ENCODE measurements around the gene PLEKHD1.
"Not testable (repeated sequence)": the region's sequence is repeated elsewhere in the genome, so short reads cannot be mapped to it uniquely, and the experiment has no call there.

Gene PLEKHD1

DNA sequence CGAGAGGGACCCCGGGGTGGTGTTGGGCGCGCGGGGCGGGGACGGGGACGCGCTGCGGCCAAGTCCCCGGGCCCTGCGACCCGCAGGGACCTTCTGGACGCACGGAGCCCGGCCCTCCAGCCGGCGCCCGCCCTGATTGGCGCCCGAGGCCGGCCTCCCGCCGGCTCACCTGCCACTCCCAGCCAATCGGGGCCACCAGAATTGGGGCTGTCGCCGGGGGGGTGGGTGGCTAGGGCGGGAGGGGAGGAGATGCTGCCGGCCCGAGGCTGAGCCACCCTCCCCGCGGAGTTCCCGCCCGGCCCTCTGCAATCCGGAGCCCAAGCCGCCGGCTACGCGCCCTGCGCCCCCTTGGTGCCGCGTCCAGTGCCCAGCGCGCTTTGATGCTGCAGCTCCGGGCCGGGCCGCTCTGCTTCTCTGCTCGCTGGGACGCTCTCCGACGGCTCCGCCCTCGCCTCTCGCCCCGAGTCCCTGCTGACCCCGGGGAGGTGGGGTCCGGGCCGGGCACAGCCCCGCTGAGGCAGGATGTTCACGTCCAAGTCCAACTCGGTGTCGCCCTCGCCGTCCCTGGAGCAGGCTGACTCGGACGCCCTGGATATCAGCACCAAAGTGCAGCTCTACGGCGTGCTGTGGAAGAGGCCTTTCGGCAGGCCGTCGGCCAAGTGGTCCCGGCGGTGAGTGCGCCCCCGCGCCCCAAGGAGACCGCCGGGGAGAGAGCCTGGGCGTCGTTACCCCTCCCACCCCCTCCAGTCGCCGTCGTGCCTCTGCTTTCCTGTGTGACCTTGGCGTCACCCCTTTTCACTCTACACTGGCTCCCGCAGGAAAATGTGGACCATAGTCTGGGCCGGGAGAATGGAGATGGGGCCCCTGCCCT, at the start of gene PLEKHD1:
Gene PLEKHD1, plus strand, starts transcription at position 285 of the 871 bp plus-strand sequence. Its CDS starts 238 bp downstream, at position 523.
- DNase-seq (ENCODE audit: low read depth), result no peak

DNA sequence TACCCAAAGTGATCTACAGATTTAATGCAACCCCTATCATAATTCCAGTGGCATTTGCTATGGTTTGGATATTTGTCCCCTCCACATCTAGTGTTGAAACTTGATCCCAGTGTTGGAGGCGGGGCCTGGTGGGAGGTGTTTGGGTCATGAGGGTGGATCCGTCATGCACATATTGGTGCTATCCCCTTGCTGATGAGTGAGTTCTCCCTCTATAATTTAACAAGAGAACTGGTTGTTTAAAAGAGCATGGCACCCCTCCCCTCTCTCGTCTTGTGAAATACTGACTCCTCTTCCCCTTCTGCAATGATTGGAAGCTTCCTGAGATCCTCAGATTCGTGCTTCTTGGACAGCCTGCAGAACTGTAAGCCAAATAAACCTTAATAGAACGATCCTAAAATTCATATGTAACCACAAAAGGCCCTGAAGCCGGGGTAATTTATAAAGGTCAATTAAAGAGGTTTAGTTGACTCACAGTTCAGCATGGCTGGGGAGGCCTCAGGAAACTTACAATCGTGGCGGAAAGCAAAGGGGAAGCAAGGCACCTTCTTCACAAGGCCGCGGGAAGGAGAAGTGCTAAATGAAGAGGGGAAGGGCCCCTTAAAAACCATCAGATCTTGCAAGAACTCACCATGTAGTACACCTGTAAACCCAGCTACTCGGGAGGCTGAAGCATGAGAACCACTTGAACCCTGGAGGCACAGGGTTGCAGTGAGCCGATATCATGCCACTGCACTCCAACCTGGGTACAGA, 44.8 kb upstream of the PLEKHD1 start:
- no peak for DNase-seq (ENCODE audit: low read depth)

DNA sequence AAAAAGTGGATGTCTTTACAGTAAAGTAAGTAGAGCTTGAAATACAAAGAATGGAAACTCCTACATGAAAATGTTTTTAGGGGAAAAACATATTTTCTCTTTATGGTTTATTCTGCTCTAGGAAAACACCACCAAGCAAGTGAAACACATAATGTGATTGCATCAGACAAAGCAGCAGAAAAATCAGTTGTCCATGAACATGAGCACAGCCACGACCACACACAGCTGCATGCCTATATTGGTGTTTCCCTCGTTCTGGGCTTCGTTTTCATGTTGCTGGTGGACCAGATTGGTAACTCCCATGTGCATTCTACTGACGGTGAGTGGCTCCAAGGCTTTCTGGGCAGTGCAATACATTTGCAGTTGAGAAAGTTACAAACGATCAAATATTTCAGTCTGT, 42.6 kb upstream of the PLEKHD1 start:
- no peak for DNase-seq (ENCODE audit: low read depth)

GRCh38 chr14:69443296-69443805, 41.2 kb upstream of the PLEKHD1 start:
- DNase-seq (ENCODE audit: low read depth), result no peak

DNA sequence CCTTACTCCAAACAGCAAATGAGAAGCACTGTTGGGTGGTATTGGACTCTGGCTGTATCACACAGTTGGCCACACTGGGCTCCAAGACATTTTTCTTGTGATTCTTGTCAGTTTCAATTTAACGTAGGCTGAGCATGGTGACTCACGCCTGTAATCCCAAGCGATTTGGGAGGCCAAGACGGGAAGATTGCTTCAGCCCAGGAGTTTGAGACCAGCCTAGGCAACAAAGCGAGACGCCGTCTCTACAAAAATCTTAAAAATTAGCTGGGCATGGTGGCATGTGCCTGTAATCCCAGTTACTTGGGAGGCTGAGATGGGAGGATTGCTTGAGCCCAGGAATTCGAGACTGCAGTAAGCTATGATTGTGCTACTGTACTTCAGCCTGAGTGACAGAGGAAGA, 35.3 kb upstream of the PLEKHD1 start:
- DNase-seq (ENCODE audit: low read depth), result no peak

GRCh38 chr14:69451941-69452340, 32.6 kb upstream of the PLEKHD1 start:
- DNase-seq (ENCODE audit: low read depth), result no peak

GRCh38 chr14:69458350-69458749, 26.2 kb upstream of the PLEKHD1 start:
- DNase-seq (ENCODE audit: low read depth), result no peak

DNA sequence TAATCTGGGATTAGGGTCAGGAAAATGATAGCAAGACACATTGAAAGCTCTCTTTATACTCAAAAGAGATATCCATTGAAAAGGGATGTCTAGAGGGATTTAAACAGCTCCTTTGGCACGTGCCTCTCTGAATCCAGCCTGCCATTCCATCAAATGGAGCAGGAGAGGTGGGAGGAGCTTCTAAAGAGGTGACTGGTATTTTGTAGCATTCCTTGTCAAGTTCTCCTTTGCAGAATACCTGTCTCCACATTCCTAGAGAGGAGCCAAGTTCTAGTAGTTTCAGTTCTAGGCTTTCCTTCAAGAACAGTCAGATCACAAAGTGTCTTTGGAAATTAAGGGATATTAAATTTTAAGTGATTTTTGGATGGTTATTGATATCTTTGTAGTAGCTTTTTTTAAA, 25.4 kb upstream of the PLEKHD1 start:
- no peak for DNase-seq (ENCODE audit: low read depth)

DNA sequence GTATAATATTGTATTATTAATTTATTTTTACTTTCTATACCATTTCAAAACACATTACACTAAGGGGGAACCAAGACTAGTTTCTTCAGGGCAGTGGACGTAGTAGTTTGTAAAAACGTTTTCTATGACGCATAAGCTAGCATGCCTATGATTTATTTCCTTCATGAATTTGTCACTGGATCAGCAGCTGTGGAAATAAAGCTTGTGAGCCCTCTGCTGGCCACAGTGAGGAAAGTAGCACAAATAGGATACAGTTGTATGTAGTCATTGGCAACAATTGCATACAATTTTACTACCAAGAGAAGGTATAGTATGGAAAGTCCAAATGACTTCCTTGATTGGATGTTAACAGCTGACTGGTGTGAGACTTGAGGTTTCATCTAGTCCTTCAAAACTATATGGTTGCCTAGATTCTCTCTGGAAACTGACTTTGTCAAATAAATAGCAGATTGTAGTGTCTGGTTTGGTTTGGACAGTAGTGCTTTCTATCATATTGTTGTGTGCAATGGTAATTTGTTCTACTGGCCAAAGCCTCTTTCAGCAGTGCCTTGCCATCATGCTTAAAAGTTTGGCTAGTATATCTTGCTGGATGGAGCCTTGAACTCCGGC, 24.3 kb upstream of the PLEKHD1 start:
- DNase-seq (ENCODE audit: low read depth), result peak; percentile 78

DNA sequence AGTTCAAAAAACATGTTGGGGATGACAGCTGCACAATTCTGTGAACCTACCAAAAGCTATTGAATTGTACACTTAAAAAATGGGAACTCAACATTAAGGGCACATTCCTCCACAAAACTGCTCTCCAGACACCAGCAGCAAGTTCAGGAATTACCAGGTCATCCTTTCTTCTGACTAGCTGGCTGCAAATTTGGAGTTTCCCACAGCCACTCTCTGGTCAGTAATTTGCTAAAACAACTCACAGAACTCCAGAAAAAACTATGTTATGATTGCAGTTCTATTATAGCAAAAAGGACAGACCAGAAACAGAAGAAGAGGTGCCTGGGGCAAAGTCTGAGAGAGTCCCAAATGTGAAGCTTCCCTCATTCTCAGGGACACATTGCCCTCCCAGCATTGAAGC, 20.1 kb upstream of the PLEKHD1 start:
- no peak for DNase-seq (ENCODE audit: low read depth)

DNA sequence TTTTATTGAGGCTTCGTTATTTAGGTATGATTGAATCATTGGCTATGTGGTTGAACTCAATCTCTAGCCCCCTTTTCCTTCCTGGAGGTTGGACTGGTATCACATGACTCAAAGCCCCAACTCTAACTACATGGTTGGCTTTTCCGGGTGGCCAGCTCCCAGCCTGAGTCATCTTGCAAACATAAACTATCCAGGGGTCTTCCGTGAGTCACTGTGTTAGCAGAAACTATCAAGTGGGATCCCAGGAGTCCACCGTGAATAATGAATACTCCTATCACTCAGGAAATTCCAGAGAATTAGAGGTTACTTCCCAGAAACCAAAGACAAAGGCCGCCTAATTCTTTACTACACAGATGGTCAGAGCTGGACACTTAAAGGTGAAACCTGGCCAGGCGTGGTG, 19.7 kb upstream of the PLEKHD1 start:
- no peak for DNase-seq (ENCODE audit: low read depth)

- DNase-seq (ENCODE audit: low read depth), result no peak
These were observed 15.6 kb upstream of the PLEKHD1 start for GRCh38 chr14:69468949-69469348.

GRCh38 chr14:69471436-69471835, 13.1 kb upstream of the PLEKHD1 start:
- no peak for DNase-seq (ENCODE audit: low read depth)

DNA sequence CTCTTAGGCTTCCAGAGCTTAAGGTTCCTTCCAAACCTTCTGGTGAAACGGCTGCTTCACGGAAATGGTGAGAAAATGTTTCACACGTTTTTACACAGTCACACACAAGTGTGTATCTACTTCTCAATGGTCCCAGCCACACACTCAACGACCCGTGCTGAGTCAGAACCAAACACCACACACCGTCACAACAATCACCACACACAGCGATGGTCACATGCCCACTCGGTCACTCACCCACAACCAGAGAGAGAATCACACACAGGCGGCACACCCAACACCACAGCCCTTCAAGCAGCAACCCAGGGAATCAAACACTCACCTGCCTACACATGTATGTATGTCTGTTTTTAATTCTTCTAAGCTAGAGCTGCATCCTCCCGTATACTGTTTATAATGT, 12.6 kb upstream of the PLEKHD1 start:
- no peak for DNase-seq (ENCODE audit: low read depth)

GRCh38 chr14:69473260-69473659, 11.3 kb upstream of the PLEKHD1 start:
- no peak for DNase-seq (ENCODE audit: low read depth)

DNA sequence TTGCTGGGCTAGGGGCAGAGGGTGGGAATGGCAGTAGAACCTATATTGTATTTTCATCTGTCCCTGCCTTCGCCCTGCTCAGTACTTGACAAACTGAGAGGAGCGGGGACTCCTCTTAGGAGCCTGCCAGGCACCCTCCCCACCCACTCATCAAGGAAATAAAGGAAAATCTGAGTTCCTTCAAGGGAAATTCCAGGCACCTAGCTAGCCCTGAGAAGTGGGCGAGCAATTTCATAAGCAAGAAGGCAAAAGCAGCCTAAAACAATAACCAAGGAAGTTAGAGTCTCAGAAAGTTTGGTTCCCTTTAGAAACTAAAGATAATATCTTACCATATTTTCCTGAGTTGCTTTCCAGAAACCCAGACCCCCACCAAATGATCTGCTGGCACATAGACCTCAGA, 10.6 kb upstream of the PLEKHD1 start:
- no peak for DNase-seq (ENCODE audit: low read depth)

GRCh38 chr14:69475194-69475818, 9.2 kb upstream of the PLEKHD1 start:
- no peak for DNase-seq (ENCODE audit: low read depth)

- DNase-seq (ENCODE audit: low read depth), result not testable (repeated sequence)
These were observed 7.6 kb upstream of the PLEKHD1 start for GRCh38 chr14:69476824-69477450.

DNA sequence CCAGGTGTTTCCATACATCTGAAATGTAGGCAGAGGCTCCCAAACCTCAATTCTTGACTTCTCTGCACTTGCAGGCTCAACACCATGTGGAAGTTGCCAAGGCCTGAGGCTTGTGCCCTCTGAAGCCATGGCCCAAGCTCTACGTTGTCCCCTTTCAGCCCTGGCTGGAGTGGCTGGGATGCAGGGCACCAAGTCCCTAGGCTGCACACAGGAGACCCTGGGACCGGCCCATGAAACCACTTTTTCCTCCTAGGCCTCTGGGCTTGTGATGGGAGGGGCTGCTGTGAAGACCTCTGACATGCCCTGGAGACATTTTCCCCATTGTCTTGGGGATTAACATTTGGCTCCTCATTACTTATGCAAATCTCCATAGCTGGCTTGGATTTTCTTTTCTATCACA, 6.5 kb upstream of the PLEKHD1 start:
- not testable (repeated sequence) for DNase-seq (ENCODE audit: low read depth)

- DNase-seq (ENCODE audit: low read depth), result no peak
These were observed 4.8 kb upstream of the PLEKHD1 start for GRCh38 chr14:69479696-69480095.

DNA sequence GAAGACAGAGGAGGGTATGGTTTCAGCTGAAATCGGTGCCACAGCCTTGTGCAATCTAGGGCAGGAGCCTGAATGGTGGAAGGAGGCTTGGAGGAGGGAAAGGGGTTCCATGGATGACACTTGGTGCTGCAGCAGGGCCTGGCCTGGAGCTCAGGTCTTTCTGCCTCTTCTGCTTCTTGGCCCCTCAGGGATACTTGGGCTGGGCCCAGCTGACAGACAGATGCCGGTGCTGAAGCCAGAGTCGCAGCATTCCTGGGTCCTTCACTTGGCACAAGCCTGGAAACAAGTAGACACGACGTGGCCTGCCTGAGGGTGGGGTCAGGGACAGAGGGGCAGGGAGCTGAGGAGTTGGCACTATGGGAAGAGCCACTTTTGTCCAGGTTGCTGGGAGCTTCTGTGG, 4.4 kb upstream of the PLEKHD1 start:
- no peak for DNase-seq (ENCODE audit: low read depth)

Measured in fibroblast of the conjunctiva (primary cell).